Prostate gland (tissue), 2 donors: ENCODE results near the gene GRAMD4. TPM values are rescaled to one million over a fixed set of nuclear protein-coding genes. Genes with fewer than 3 reads are reported as not detected.

ENCODE experiments used
- DNase-seq: peaks from one replicate; pipeline ENCODE4 v3.0.0-alpha.2; 2019; ENCODE audit warnings: low spot score
- H3K27ac ChIP-seq, 2 donors: fragments of 200-600 bp; sonication (generic); 2 replicates each; pipeline ENCODE4 v1.5.1; 2017 to 2019
- H3K27me3 ChIP-seq: fragments of 200-600 bp; sonication (generic); replicated peaks from 2 replicates; pipeline ENCODE4 v1.5.1; 2019; ENCODE audit not compliant: insufficient read depth
- H3K36me3 ChIP-seq, 2 donors: fragments of 200-600 bp; sonication (generic); 1 replicate in 1 of 2; 2 replicates in 1 of 2; pipeline versions ENCODE4 v1.5.1 to v1.8.1; 2017 to 2019
- H3K4me1 ChIP-seq: fragments of 200-600 bp; sonication (generic); replicated peaks from 2 replicates; pipeline ENCODE4 v1.5.1; 2019
- H3K4me3 ChIP-seq, 2 donors: fragments of 200-600 bp; sonication (generic); 2 replicates each; pipeline ENCODE4 v1.5.1; 2017 to 2019
- H3K9me3 ChIP-seq: fragments of 200-600 bp; sonication (generic); 2 replicates; pipeline ENCODE4 v1.5.1; 2017
- POLR2A ChIP-seq: fragments of 450-650 bp; IDR thresholded peaks from one replicate; pipeline ENCODE4 v1.6.1; 2016; ENCODE audit warnings: antibody characterized with exemption, mild to moderate bottlenecking
- POLR2AphosphoS5 ChIP-seq: sonication (generic); formaldehyde crosslinking; IDR thresholded peaks from one replicate; pipeline ENCODE4 v1.6.1; 2017; ENCODE audit warnings: antibody characterized with exemption
- WGBS: methylation state at CpG from one replicate; pipeline ENCODE4 v1.1.5; 2018; 5-methylcytosine and 5-hydroxymethylcytosine counted together
- intact Hi-C: fragments of 100-400 bp; cut with DNase I; formaldehyde crosslinking; loops from one replicate; pipeline ENCODE4 v1.14.2; 2022
- total RNA-seq, 2 donors: library from RNA; depleted of rRNA; stranded (reverse); fragments of >200 nt; gene quantifications; one replicate each; pipeline ENCODE4 v1.1.0, GENCODE V29; 2016
- TF ChIP-seq, protein P1 (sequence below), 4 experiments: fragments of 200-600 bp in 2 of 4; fragments of 450-650 bp in 2 of 4; sonication (generic) in 2 of 4; IDR thresholded peaks; 1 replicate in 3 of 4; 2 replicates in 1 of 4; pipeline ENCODE4 v1.5.1; 2016 to 2019; ENCODE audit warnings: antibody characterized with exemption in 4 of 4, mild to moderate bottlenecking in 2 of 4, moderate library complexity in 2 of 4

Gene GRAMD4
- total RNA-seq, 2 donors from 2014 or later: 12.1 to 20.2 TPM

GRCh38 chr22:46699091-46699490, 78.9 kb downstream of the GRAMD4 start:
- H3K27ac ChIP-seq: no peak overlapping the region
- no peaks in the 10 kb centered on the region for H3K9me3 ChIP-seq
- TF ChIP-seq POLR2A: no peak
- no peak for TF ChIP-seq POLR2AphosphoS5
- no peaks in the 10 kb centered on the region for H3K4me1 ChIP-seq
- WGBS: 95% methylated on average over 17 of the region's 17 CpGs
- no peak overlapping the region for H3K4me3 ChIP-seq
- no peak for DNase-seq
- intact Hi-C loops: no loop called here
- peaks cover 3 to 15% of the 10 kb centered on the region in 2 donors for H3K36me3 ChIP-seq
- no peaks in the 10 kb centered on the region for H3K27me3 ChIP-seq

DNA sequence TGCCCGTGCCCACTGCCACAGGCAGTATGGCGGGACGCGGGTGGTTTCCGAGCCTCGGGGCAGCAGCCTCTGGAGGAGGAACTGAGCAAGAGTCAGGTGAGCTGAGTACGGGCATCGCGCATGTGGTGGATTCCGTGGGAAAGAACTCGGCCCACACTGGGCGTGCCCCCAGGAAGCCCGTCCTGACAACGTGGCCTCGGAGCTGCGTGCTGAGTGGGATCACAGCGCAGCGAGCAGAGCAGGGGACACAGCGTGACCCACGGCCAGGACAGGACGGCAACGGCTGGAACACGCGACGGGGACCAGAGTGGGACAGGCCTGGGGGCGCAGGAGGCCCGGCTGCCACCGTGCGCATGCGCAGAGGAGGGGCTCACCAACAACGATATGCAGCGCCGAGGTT, 81.1 kb downstream of the GRAMD4 start:
- intact Hi-C loops: no loop called here
- DNase-seq: no peak
- Histone ChIP-seq H3K27me3 (no peaks in the 10 kb centered on the region), H3K4me3 (no peak overlapping the region), H3K9me3 (no peaks in the 10 kb centered on the region), H3K36me3 (peaks cover 1 to 15% of the 10 kb centered on the region in 2 donors), H3K4me1 (no peaks in the 10 kb centered on the region), H3K27ac (no peak overlapping the region)
- WGBS: 96% methylated on average over 32 of the region's 33 CpGs
- no peak for TF ChIP-seq POLR2A

- H3K4me1 ChIP-seq: no peaks in the 10 kb centered on the region
- H3K4me3 ChIP-seq: no peak overlapping the region
- TF ChIP-seq POLR2AphosphoS5 (no peak), POLR2A (no peak)
- TF ChIP-seq, protein P1, sequence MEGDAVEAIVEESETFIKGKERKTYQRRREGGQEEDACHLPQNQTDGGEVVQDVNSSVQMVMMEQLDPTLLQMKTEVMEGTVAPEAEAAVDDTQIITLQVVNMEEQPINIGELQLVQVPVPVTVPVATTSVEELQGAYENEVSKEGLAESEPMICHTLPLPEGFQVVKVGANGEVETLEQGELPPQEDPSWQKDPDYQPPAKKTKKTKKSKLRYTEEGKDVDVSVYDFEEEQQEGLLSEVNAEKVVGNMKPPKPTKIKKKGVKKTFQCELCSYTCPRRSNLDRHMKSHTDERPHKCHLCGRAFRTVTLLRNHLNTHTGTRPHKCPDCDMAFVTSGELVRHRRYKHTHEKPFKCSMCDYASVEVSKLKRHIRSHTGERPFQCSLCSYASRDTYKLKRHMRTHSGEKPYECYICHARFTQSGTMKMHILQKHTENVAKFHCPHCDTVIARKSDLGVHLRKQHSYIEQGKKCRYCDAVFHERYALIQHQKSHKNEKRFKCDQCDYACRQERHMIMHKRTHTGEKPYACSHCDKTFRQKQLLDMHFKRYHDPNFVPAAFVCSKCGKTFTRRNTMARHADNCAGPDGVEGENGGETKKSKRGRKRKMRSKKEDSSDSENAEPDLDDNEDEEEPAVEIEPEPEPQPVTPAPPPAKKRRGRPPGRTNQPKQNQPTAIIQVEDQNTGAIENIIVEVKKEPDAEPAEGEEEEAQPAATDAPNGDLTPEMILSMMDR (IDR thresholded peaks at IDR 0.05): no peak
- no peaks in the 10 kb centered on the region for H3K9me3 ChIP-seq
- H3K27ac ChIP-seq: no peak overlapping the region
- WGBS: 93% methylated on average over 26 of the region's 26 CpGs
- intact Hi-C loops: no loop called here
- peaks cover 0 to 15% of the 10 kb centered on the region in 2 donors for H3K36me3 ChIP-seq
- DNase-seq: no peak
- H3K27me3 ChIP-seq: peaks cover 3% of the 10 kb centered on the region
These were observed 83.2 kb downstream of the GRAMD4 start for GRCh38 chr22:46703171-46703995.

GRCh38 chr22:46703996-46704370, 83.8 kb downstream of the GRAMD4 start:
- Histone ChIP-seq H3K27ac (no peak overlapping the region), H3K9me3 (no peaks in the 10 kb centered on the region), H3K4me1 (no peaks in the 10 kb centered on the region), H3K36me3 (peaks cover 0 to 14% of the 10 kb centered on the region in 2 donors), H3K4me3 (no peak overlapping the region), H3K27me3 (peaks cover 7% of the 10 kb centered on the region)
- WGBS: 91% methylated on average over 6 of the region's 6 CpGs
- intact Hi-C loops: no loop called here
- DNase-seq: no peak
- TF ChIP-seq POLR2A: no peak
- TF ChIP-seq, protein P1 (IDR thresholded peaks at IDR 0.05): no peak
- TF ChIP-seq POLR2AphosphoS5: no peak

DNA sequence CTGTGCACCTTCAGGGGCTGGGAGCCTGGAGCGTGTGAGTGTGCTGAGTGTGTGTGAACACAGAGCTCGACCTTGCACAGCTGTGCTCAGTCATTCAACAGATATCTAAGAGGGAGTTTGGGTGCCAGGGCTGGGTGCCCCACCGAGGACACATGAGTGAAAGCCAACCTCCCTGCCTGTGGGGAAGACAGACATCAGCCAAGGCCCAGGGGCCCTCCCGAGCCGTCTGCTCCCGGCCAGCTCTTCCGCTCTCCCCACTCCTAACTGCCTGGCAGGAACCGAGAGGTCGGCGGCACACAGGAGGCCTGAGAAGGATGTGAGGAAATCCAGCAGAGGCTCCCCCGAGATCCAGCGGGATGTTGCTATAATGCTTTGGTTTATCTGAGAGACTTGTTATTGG, 85.9 kb downstream of the GRAMD4 start:
- peaks cover 0 to 3% of the 10 kb centered on the region in 2 donors for H3K36me3 ChIP-seq
- H3K9me3 ChIP-seq: no peaks in the 10 kb centered on the region
- H3K27me3 ChIP-seq: peaks cover 10% of the 10 kb centered on the region
- TF ChIP-seq POLR2AphosphoS5 (no peak), POLR2A (no peak)
- TF ChIP-seq, protein P1 (IDR thresholded peaks at IDR 0.05): no peak
- no peaks in the 10 kb centered on the region for H3K4me1 ChIP-seq
- no peak for DNase-seq
- WGBS: 94% methylated on average over 11 of the region's 12 CpGs
- H3K4me3 ChIP-seq: no peak overlapping the region
- intact Hi-C loops: no loop called here
- H3K27ac ChIP-seq: no peak overlapping the region

GRCh38 chr22:46707305-46707704, 87.1 kb downstream of the GRAMD4 start:
- intact Hi-C loops: no loop called here
- TF ChIP-seq POLR2AphosphoS5 (no peak), POLR2A (no peak)
- TF ChIP-seq, protein P1 (IDR thresholded peaks at IDR 0.05): no peak
- Histone ChIP-seq H3K4me1 (no peaks in the 10 kb centered on the region), H3K27me3 (peaks cover 10% of the 10 kb centered on the region), H3K27ac (no peak overlapping the region), H3K9me3 (no peaks in the 10 kb centered on the region), H3K4me3 (no peak overlapping the region), H3K36me3 (peaks cover 0 to 3% of the 10 kb centered on the region in 2 donors)
- 94% methylated on average over 13 of the region's 13 CpGs for WGBS
- DNase-seq: no peak
